DND-41 (cell line): ENCODE results near the gene GNL2.

Experiments
- ATAC-seq: fragments of 200-7000 bp; cut with Tn5 transposase; 3 replicates; pipeline ENCODE4 v1.9.1; 2021; ENCODE audit warnings: low read depth; ENCODE audit not compliant: insufficient read depth
- DNase-seq: peaks from one replicate; pipeline ENCODE4 v3.0.0-alpha.2; 2020
- H2AFZ ChIP-seq: 2 replicates; pipeline ENCODE4 v1.6.0; 2012; ENCODE audit warnings: low read depth, low read length
- H3K27ac ChIP-seq: 2 replicates; pipeline ENCODE4 v1.5.1; 2012; ENCODE audit warnings: low read length, inconsistent platforms
- H3K27me3 ChIP-seq: fragments of 200-600 bp; sonication (generic); 2 replicates; pipeline ENCODE4 v1.6.0; 2012; ENCODE audit warnings: low read length, mild to moderate bottlenecking, inconsistent platforms; ENCODE audit not compliant: insufficient read depth, poor library complexity
- H3K36me3 ChIP-seq: 2 replicates; pipeline ENCODE4 v1.5.1; 2012; ENCODE audit warnings: low read length, inconsistent platforms; ENCODE audit not compliant: insufficient read depth
- H3K4me1 ChIP-seq: 2 replicates; pipeline ENCODE4 v1.5.1; 2012; ENCODE audit warnings: mild to moderate bottlenecking, low read length; ENCODE audit not compliant: insufficient read depth
- H3K4me2 ChIP-seq: 2 replicates; pipeline ENCODE4 v1.6.0; 2012; ENCODE audit warnings: mild to moderate bottlenecking, moderate library complexity, low read length, inconsistent platforms; ENCODE audit not compliant: insufficient read depth
- H3K4me3 ChIP-seq, 2 experiments: fragments of 200-600 bp in 1 of 2; shearing (Covaris generic) in 1 of 2; 2 replicates each; pipeline ENCODE4 v1.5.1; 2012 to 2016; ENCODE audit warnings: inconsistent platforms in 2 of 2, low read length in 2 of 2, mild to moderate bottlenecking in 2 of 2, low read depth in 1 of 2, moderate library complexity in 1 of 2
- H3K79me2 ChIP-seq: 2 replicates; pipeline ENCODE4 v1.6.0; 2012; ENCODE audit warnings: low read length, inconsistent platforms; ENCODE audit not compliant: insufficient read depth
- H3K9ac ChIP-seq: 2 replicates; pipeline ENCODE4 v1.6.0; 2012; ENCODE audit warnings: low read depth, mild to moderate bottlenecking, inconsistent platforms, low read length, moderate library complexity
- H3K9me3 ChIP-seq: 2 replicates; pipeline ENCODE4 v1.5.1; 2012; ENCODE audit warnings: low read length, moderate library complexity, mild to moderate bottlenecking, inconsistent platforms; ENCODE audit not compliant: insufficient read depth, severe bottlenecking
- H4K20me1 ChIP-seq: 2 replicates; pipeline ENCODE4 v1.6.0; 2012; ENCODE audit warnings: low read length; ENCODE audit not compliant: insufficient read depth
- CTCF ChIP-seq: IDR thresholded peaks from 2 replicates; pipeline ENCODE4 v1.5.1; 2012; ENCODE audit warnings: borderline replicate concordance, low read length, moderate library complexity, mild to moderate bottlenecking; ENCODE audit not compliant: poor library complexity, severe bottlenecking; ENCODE audit errors: extremely low read depth
- EZH2 ChIP-seq: IDR thresholded peaks from 3 replicates; pipeline ENCODE4 v1.6.1; 2012; ENCODE audit warnings: borderline replicate concordance, low read depth, mild to moderate bottlenecking, moderate library complexity, low read length, inconsistent platforms; ENCODE audit not compliant: severe bottlenecking

The GNL2 gene

GRCh38 chr1:37612186-37612585, 16.4 kb upstream of the GNL2 start:
- Histone ChIP-seq H3K9ac (no peak overlapping the region), H3K27ac (no peak overlapping the region), H3K4me2 (no peak overlapping the region), H3K4me1 (no peaks in the 10 kb centered on the region), H3K4me3 (no peak overlapping the region), H2AFZ (no peak overlapping the region), H3K79me2 (no peaks in the 10 kb centered on the region), H3K27me3 (peaks cover 41% of the 10 kb centered on the region), H4K20me1 (peaks cover 3% of the 10 kb centered on the region), H3K9me3 (no peaks in the 10 kb centered on the region), H3K36me3 (no peaks in the 10 kb centered on the region)
- ATAC-seq: no peak
- no peak for DNase-seq
- TF ChIP-seq EZH2: no peak

- H2AFZ ChIP-seq: no peak overlapping the region
- TF ChIP-seq EZH2 (no peak), CTCF (no peak)
- no peaks in the 10 kb centered on the region for H3K36me3 ChIP-seq
Observed at GRCh38 chr1:37609994-37610393, 14.3 kb upstream of the GNL2 start.

GRCh38 chr1:37609002-37609401, 13.3 kb upstream of the GNL2 start:
- no peak for TF ChIP-seq CTCF
- no peak for TF ChIP-seq EZH2
- H3K9me3 ChIP-seq: no peaks in the 10 kb centered on the region
- H3K27ac ChIP-seq: no peak overlapping the region
- peaks cover 3% of the 10 kb centered on the region; the same call in 1 of the 2 replicates for H4K20me1 ChIP-seq
- peaks cover 50% of the 10 kb centered on the region for H3K27me3 ChIP-seq
- no peaks in the 10 kb centered on the region for H3K4me1 ChIP-seq
- no peak for ATAC-seq
- H3K79me2 ChIP-seq: no peaks in the 10 kb centered on the region
- H3K36me3 ChIP-seq: no peaks in the 10 kb centered on the region
- H2AFZ ChIP-seq: no peak overlapping the region
- no peak for DNase-seq
- H3K4me2 ChIP-seq: no peak overlapping the region
- no peak overlapping the region for H3K4me3 ChIP-seq
- H3K9ac ChIP-seq: no peak overlapping the region

More at GRCh38 chr1:37609994-37610393, 14.3 kb upstream of the GNL2 start:
- Histone ChIP-seq H3K4me3 (no peak overlapping the region), H3K79me2 (no peaks in the 10 kb centered on the region), H3K4me1 (no peaks in the 10 kb centered on the region), H3K9ac (no peak overlapping the region), H3K27ac (no peak overlapping the region), H4K20me1 (peaks cover 3% of the 10 kb centered on the region; the same call in 1 of the 2 replicates), H3K9me3 (no peaks in the 10 kb centered on the region), H3K4me2 (no peak overlapping the region), H3K27me3 (peaks cover 50% of the 10 kb centered on the region)
- ATAC-seq: no peak
- DNase-seq: no peak

- no peak for ATAC-seq
- no peak overlapping the region for H3K4me3 ChIP-seq
Observed at GRCh38 chr1:37606481-37607263, 10.9 kb upstream of the GNL2 start.

More at GRCh38 chr1:37606481-37607263, 10.9 kb upstream of the GNL2 start:
- Histone ChIP-seq H3K9ac (no peak overlapping the region), H3K36me3 (no peaks in the 10 kb centered on the region), H4K20me1 (no peaks in the 10 kb centered on the region), H3K4me2 (no peak overlapping the region), H3K27ac (no peak overlapping the region), H3K9me3 (no peaks in the 10 kb centered on the region), H3K4me1 (no peaks in the 10 kb centered on the region), H3K79me2 (no peaks in the 10 kb centered on the region), H2AFZ (no peak overlapping the region), H3K27me3 (peaks cover 54% of the 10 kb centered on the region)
- DNase-seq: no peak
- no peak for TF ChIP-seq EZH2
- TF ChIP-seq CTCF: no peak
